H7 (cell line): ENCODE data around the gene TEKT1. TPM values are rescaled to one million over a fixed set of nuclear protein-coding genes. Genes with fewer than 3 reads are reported as not detected.
A peak's percentile ranks its signal among the peaks of the same experiment; 100 is the strongest.
"Not testable (repeated sequence)": the region's sequence is repeated elsewhere in the genome, so short reads cannot be mapped to it uniquely, and the experiment has no call there.

ENCODE experiments used
- DNase-seq: peaks from one replicate; pipeline ENCODE4 v3.0.0; 2012
- H3K27me3 ChIP-seq: 2 replicates; pipeline ENCODE4 v1.6.0; 2011; ENCODE audit warnings: mild to moderate bottlenecking, low read length; ENCODE audit not compliant: control insufficient read depth, insufficient read depth
- H3K36me3 ChIP-seq: replicated peaks from 2 replicates; pipeline ENCODE4 v1.5.1; 2011; ENCODE audit warnings: low read length; ENCODE audit not compliant: control insufficient read depth, insufficient read depth
- H3K4me3 ChIP-seq: 2 replicates; pipeline ENCODE4 v1.5.1; 2011; ENCODE audit warnings: low read depth, mild to moderate bottlenecking, control low read depth, low read length, moderate library complexity; ENCODE audit not compliant: insufficient read depth
- total RNA-seq: library from RNA; depleted of rRNA; stranded (reverse); fragments of >200 nt; shearing (Covaris generic); gene quantifications from 2 replicates; pipeline ENCODE4 v1.2.3, GENCODE V29; 2014

Gene TEKT1
- total RNA-seq, 1 experiment from 2014 or later, result not detected

GRCh38 chr17:6844406-6844805, 12.9 kb upstream of the TEKT1 start:
- not testable (repeated sequence) for H3K27me3 ChIP-seq, H3K4me3 ChIP-seq, H3K36me3 ChIP-seq, DNase-seq

GRCh38 chr17:6843241-6843880, 11.8 kb upstream of the TEKT1 start:
- peaks cover 2% of the 10 kb centered on the region; the same call in 1 of the 2 replicates for H3K27me3 ChIP-seq
- H3K4me3 ChIP-seq, result no peak overlapping the region
- H3K36me3 ChIP-seq, result no peaks in the 10 kb centered on the region
- DNase-seq, result peak; percentile 25

DNA sequence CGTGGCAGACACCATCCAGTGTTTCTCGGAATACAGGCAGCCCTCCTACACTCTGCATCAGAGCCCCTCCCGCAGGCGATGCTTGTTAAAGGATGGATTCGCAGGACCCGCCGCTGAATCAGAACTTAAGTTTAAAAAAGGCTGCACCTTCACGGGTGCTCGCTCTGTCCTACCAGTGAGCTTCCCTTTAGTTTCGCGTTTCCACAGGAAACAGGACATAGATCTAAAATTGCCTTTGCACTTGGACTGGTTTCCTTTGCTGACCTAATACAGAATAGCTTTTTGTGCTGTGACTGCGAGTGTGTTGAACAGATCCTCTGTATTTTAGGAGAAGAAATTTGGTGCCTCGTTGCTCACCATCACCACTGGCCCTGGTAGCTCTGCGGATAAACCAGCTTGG, 10.2 kb upstream of the TEKT1 start:
- not testable (repeated sequence) for H3K27me3 ChIP-seq, H3K4me3 ChIP-seq, DNase-seq, H3K36me3 ChIP-seq

- no peak for DNase-seq
- Histone ChIP-seq H3K27me3 (peaks cover 17% of the 10 kb centered on the region), H3K4me3 (no peak overlapping the region), H3K36me3 (no peaks in the 10 kb centered on the region)
Measured at GRCh38 chr17:6830383-6830986, 1.0 kb downstream of the TEKT1 start.

- Histone ChIP-seq H3K27me3 (no peaks in the 10 kb centered on the region), H3K4me3 (no peak overlapping the region), H3K36me3 (no peaks in the 10 kb centered on the region)
- no peak for DNase-seq
Measured at GRCh38 chr17:6823011-6823442, 8.5 kb downstream of the TEKT1 start.

DNA sequence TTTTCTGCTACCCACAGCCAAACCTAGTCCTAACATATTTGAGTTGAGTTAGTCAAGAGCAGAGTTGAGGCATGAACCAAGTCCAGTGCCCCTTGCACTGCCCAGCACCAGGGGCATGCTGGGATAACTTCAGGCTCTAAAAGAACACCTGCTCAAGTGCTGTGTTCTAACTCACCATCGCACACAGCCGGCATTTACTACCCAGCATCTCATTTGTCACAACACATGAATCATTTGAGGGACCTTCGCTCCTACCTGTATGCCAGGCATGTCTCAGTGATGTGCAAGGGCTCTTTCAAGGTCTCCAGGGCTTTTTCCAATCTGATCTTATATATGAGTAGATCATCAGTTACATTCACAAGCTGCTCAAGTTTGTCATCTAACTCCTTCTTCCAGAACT, 12.6 kb downstream of the TEKT1 start:
- Histone ChIP-seq H3K36me3 (no peaks in the 10 kb centered on the region), H3K4me3 (no peak overlapping the region), H3K27me3 (no peaks in the 10 kb centered on the region)
- DNase-seq, result no peak

DNA sequence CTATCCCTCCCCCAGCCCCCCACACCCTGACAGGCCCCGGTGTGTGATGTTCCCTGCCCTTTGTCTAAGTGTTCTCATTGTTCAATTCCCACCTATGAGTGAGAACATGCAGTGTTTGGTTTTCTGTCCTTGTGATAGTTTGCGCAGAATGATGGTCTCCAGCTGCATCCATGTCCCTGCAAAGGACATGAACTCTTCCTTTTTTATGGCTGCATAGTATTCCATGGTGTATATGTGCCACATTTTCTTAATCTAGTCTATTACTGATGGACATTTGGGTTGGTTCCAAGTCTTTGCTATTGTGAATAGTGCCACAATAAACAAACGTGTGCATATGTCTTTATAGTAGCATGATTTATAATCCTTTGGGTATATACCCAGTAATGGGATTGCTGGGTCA, 15.2 kb downstream of the TEKT1 start:
- not testable (repeated sequence) for H3K36me3 ChIP-seq, H3K27me3 ChIP-seq, DNase-seq, H3K4me3 ChIP-seq

DNA sequence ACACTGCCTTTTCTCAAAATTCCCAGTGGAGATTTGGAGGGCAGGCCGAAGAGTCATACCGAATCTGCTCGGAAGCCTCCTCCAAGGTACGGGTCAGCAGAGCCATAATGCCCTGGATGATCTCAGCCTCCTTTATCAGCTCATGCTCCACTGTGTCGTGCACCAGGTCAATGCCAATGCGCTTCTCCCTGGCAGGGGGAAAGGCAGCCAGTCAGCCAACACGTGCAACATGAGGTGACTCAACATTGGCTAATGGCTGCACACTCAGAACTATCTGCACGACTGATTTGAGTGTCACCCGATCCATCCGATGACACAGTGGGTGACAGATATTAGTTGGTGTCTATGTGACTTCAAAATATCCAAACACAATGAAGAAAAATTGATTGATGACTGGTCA, 15.8 kb downstream of the TEKT1 start:
- DNase-seq, result no peak
- Histone ChIP-seq H3K36me3 (no peaks in the 10 kb centered on the region), H3K27me3 (no peaks in the 10 kb centered on the region), H3K4me3 (no peak overlapping the region)

DNA sequence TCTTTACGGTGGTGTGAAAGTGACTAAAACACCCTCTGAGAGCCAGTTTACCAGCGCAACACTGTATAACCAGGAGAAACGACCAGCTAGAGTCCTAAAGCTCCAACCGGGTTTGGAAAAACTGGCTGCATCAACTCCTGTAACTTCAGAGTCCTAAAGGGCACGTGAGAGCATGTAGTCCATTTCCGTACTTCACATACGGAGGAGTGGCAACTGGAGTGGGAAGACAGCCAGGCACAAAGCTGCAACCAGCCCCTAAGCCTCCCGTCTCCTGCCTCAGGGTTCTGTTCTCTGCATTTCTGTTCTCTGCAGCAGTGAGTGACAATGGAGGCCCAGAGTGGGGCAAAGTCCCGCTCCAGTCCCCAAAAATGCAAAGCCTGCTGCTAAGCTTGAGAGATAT, 19.2 kb downstream of the TEKT1 start:
- H3K36me3 ChIP-seq, result no peaks in the 10 kb centered on the region
- H3K27me3 ChIP-seq, result no peaks in the 10 kb centered on the region
- DNase-seq, result no peak
- H3K4me3 ChIP-seq, result no peak overlapping the region

DNA sequence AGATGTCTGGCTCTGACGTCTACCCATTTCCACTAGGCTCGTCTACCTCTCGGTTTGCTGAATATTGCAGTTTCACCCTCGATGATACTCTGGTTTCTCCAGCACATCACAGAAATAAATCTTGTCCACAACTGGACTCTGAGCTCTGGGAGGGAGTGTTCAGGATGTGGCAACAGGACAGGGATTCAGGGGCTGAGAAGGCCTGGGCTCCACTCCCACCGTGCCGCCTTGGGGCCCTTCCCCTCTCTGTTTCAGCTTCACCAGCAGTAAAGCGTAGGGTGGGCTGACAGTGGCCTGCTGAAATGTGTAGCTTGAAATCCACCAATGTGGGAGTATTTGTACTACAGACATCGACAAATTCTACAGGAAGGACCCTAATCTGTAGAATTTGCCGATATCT, 20.0 kb downstream of the TEKT1 start:
- no peak for DNase-seq
- H3K36me3 ChIP-seq, result no peaks in the 10 kb centered on the region
- no peaks in the 10 kb centered on the region for H3K27me3 ChIP-seq
- H3K4me3 ChIP-seq, result no peak overlapping the region

- no peak overlapping the region for H3K4me3 ChIP-seq
- H3K27me3 ChIP-seq, result no peaks in the 10 kb centered on the region
Measured at GRCh38 chr17:6800422-6801027, 31.0 kb downstream of the TEKT1 start.

GRCh38 chr17:6799738-6800137, 31.8 kb downstream of the TEKT1 start:
- Histone ChIP-seq H3K4me3 (no peak overlapping the region), H3K27me3 (no peaks in the 10 kb centered on the region), H3K36me3 (no peaks in the 10 kb centered on the region)
- DNase-seq, result no peak

More at GRCh38 chr17:6800422-6801027, 31.0 kb downstream of the TEKT1 start:
- no peaks in the 10 kb centered on the region for H3K36me3 ChIP-seq
- DNase-seq, result peak; percentile 28

- Histone ChIP-seq H3K27me3 (no peaks in the 10 kb centered on the region), H3K36me3 (no peaks in the 10 kb centered on the region), H3K4me3 (no peak overlapping the region)
- DNase-seq, result no peak
Measured at GRCh38 chr17:6797718-6798351, 33.7 kb downstream of the TEKT1 start.

- no peaks in the 10 kb centered on the region for H3K36me3 ChIP-seq
- DNase-seq, result no peak
- no peak overlapping the region for H3K4me3 ChIP-seq
- no peaks in the 10 kb centered on the region for H3K27me3 ChIP-seq
Measured at GRCh38 chr17:6796887-6797490, 34.5 kb downstream of the TEKT1 start.
